GM12878 (cell line): ENCODE results near the gene RGL1. TPM values are rescaled to one million over a fixed set of nuclear protein-coding genes. Genes with fewer than 3 reads are reported as not detected.

Experiments used
- ATAC-seq: fragments of 200-7000 bp; cut with Tn5 transposase; 3 replicates; pipeline ENCODE4 v1.9.1; 2020; ENCODE audit warnings: mild to moderate bottlenecking, moderate library complexity
- BruUV-seq: library from RNA; stranded (reverse); fragments of 400-500 nt; replicated peaks from 2 replicates; lab custom pipeline; 2021; lab: Mats Ljungman, UMichigan
- CTCF ChIA-PET: fragments of 300-600 bp; sonication (Branson Sonifier 250); formaldehyde crosslinking; extraction: SDS; loops from one replicate; lab custom pipeline; 2021; ENCODE audit warnings: inconsistent platforms; lab: Yijun Ruan, JAX
- POLR2A ChIA-PET: fragments of 350-600 bp; formaldehyde crosslinking; extraction: SDS; loops from one replicate; lab custom pipeline; 2021; ENCODE audit warnings: inconsistent platforms; lab: Charles Lee
- RAD21 ChIA-PET: fragments of 300-600 bp; sonication (Branson Sonifier 250); formaldehyde crosslinking; loops from one replicate; lab custom pipeline; 2023; ENCODE audit warnings: antibody characterized with exemption; ENCODE audit not compliant: unreplicated experiment; lab: Charles Lee
- SMC1A ChIA-PET: fragments of 300-600 bp; sonication (Branson Sonifier 250); formaldehyde crosslinking; loops from one replicate; lab custom pipeline; 2023; ENCODE audit not compliant: unreplicated experiment, uncharacterized antibody; lab: Charles Lee
- DNase-seq: peaks from one replicate; pipeline ENCODE4 v3.0.0-alpha.2; 2011; ENCODE audit warnings: low read depth, low spot score
- FAIRE-seq: peaks from 3 replicates; lab custom pipeline; 2011; peaks lifted over from hg19 to GRCh38; lab: Jason Lieb, UNC
- H2AFZ ChIP-seq: 2 replicates; pipeline ENCODE4 v1.6.0; 2011; ENCODE audit warnings: low read depth, low read length, control low read depth; ENCODE audit not compliant: control insufficient read depth
- H3K27ac ChIP-seq: 2 replicates; pipeline ENCODE4 v1.5.1; 2011; ENCODE audit warnings: control low read depth; ENCODE audit not compliant: control insufficient read depth, insufficient read depth
- H3K27me3 ChIP-seq, 2 experiments: replicated peaks in 1 of 2; 2 replicates each; pipeline versions ENCODE4 v1.6.0 to v1.6.1; 2011; ENCODE audit warnings: low read length in 1 of 2; ENCODE audit not compliant: control insufficient read depth in 2 of 2, insufficient read depth in 2 of 2
- H3K36me3 ChIP-seq, 2 experiments: 2 replicates each; pipeline ENCODE4 v1.5.1; 2011; ENCODE audit warnings: low read length in 1 of 2; ENCODE audit not compliant: control insufficient read depth in 2 of 2, insufficient read depth in 2 of 2
- H3K4me1 ChIP-seq: 2 replicates; pipeline ENCODE4 v1.6.1; 2011; ENCODE audit warnings: mild to moderate bottlenecking, low read length, moderate library complexity, mixed read lengths; ENCODE audit not compliant: control insufficient read depth, insufficient read depth
- H3K4me2 ChIP-seq: 2 replicates; pipeline ENCODE4 v1.6.0; 2011; ENCODE audit warnings: control low read depth; ENCODE audit not compliant: control insufficient read depth, insufficient read depth
- H3K4me3 ChIP-seq: fragments of 200-600 bp; sonication (generic); 2 replicates; pipeline ENCODE4 v1.5.1; 2016
- H3K79me2 ChIP-seq: 2 replicates; pipeline ENCODE4 v1.6.0; 2011; ENCODE audit warnings: low read length; ENCODE audit not compliant: control insufficient read depth, insufficient read depth
- H3K9ac ChIP-seq: 2 replicates; pipeline ENCODE4 v1.8.0; 2011; ENCODE audit warnings: low read length, control low read depth, mixed read lengths; ENCODE audit not compliant: control insufficient read depth, insufficient read depth
- H3K9me3 ChIP-seq: replicated peaks from 3 replicates; pipeline ENCODE4 v1.5.1; 2011; ENCODE audit warnings: mild to moderate bottlenecking, low read length; ENCODE audit not compliant: control insufficient read depth, insufficient read depth
- H4K20me1 ChIP-seq: 2 replicates; pipeline ENCODE4 v1.6.0; 2011; ENCODE audit not compliant: control insufficient read depth, insufficient read depth
- ATF7 ChIP-seq: fragments of 450-650 bp; IDR thresholded peaks from 2 replicates; pipeline ENCODE4 v1.6.1; 2016; ENCODE audit warnings: low read depth, mild to moderate bottlenecking
- BCL3 ChIP-seq: IDR thresholded peaks from 2 replicates; pipeline ENCODE4 v1.6.1; 2011; ENCODE audit warnings: borderline replicate concordance, low read depth, mild to moderate bottlenecking, moderate library complexity, low read length; ENCODE audit not compliant: insufficient read depth, poor library complexity, severe bottlenecking
- E2F4 ChIP-seq: IDR thresholded peaks from 2 replicates; pipeline ENCODE4 v1.6.1; 2012; ENCODE audit warnings: low read depth, low read length, improper control_type of control experiment
- KLF5 ChIP-seq: fragments of 450-650 bp; IDR thresholded peaks from 2 replicates; pipeline ENCODE4 v1.6.1; 2014; ENCODE audit warnings: mild to moderate bottlenecking; ENCODE audit not compliant: partially characterized antibody
- SPI1 ChIP-seq: IDR thresholded peaks from 2 replicates; pipeline ENCODE4 v1.6.1; 2011; ENCODE audit warnings: low read depth, mild to moderate bottlenecking, low read length, moderate library complexity, borderline replicate concordance; ENCODE audit not compliant: insufficient read depth
- SUZ12 ChIP-seq: fragments of 200-600 bp; sonication (generic); IDR thresholded peaks from one replicate; pipeline ENCODE4 v1.6.1; 2018; ENCODE audit warnings: antibody characterized with exemption, mild to moderate bottlenecking; ENCODE audit not compliant: unreplicated experiment
- TBL1XR1 ChIP-seq: IDR thresholded peaks from 2 replicates; pipeline ENCODE4 v1.6.1; 2012; ENCODE audit warnings: low read depth, low read length, improper control_type of control experiment
- TCF7 ChIP-seq: IDR thresholded peaks from 2 replicates; pipeline ENCODE4 v1.6.1; 2014; ENCODE audit warnings: antibody characterized with exemption, borderline replicate concordance
- WGBS: methylation state at CpG from one replicate; pipeline ENCODE4 v1.1.6; 2016; ENCODE audit warnings: low lambda C conversion rate; ENCODE audit not compliant: insufficient replicate concordance, insufficient coverage; ENCODE audit errors: missing lambda C conversion rate; 5-methylcytosine and 5-hydroxymethylcytosine counted together
- in situ Hi-C: fragments of 300-500 bp; cut with MboI; formaldehyde crosslinking; loops from 9 replicates; pipeline ENCODE4 v1.14.3; 2018; ENCODE audit warnings: mixed read lengths
- intact Hi-C: fragments of 100-400 bp; cut with micrococcal nuclease; formaldehyde crosslinking; loops from one replicate; pipeline ENCODE4 v1.14.2; 2022; ENCODE audit not compliant: unreplicated experiment
- polyA plus RNA-seq, 11 experiments: library from polyadenylated mRNA; depleted of rRNA in 4 of 11; unstranded in 6 of 11; stranded (reverse) in 5 of 11; fragments of >200 nt; fragmentation: Nextera tagmentation in 4 of 11; fragmentation: Illumina TruSeq in 1 of 11; extraction: Ambion mirVana in 4 of 11; extraction: Trizol in 1 of 11; gene quantifications; 1 replicate in 1 of 11; 2 replicates in 10 of 11; pipeline versions ENCODE4 v1.2.1 to v1.2.3, GENCODE V29; 2011 to 2016; ENCODE audit warnings: inconsistent platforms in 2 of 11, missing spikeins in 2 of 11, low read depth in 1 of 11
- total RNA-seq, 4 experiments: library from RNA; depleted of rRNA in 3 of 4; stranded (reverse); fragments of >200 nt in 3 of 4; fragmentation: Illumina TruSeq in 1 of 4; extraction: Trizol in 1 of 4; gene quantifications; 2 replicates each; pipeline versions ENCODE4 v1.2.1 to v1.2.3, GENCODE V29; 2013 to 2021

The RGL1 gene
- total and polyA plus RNA-seq, 10 of the 15 experiments (the other 5 are each of a cell fraction or from before 2014, with no cell fraction given): 8.1 to 25.0 (median 19.0) TPM

GRCh38 chr1:183882335-183883167 lies 77.6 kb downstream of the RGL1 start:
- Histone ChIP-seq H3K36me3 (peaks cover 10 to 14% of the 10 kb centered on the region in 2 experiments; a peak in 3 of 4 replicates), H3K27ac (no peak overlapping the region), H3K4me2 (no peak overlapping the region), H4K20me1 (no peaks in the 10 kb centered on the region), H3K4me3 (no peak overlapping the region)
- FAIRE-seq: no peak
- ChIA-PET RAD21 (interaction anchor here (1.7 kb wide), 1 partner anchor 33 kb away, joined by 4 read pairs; no protein-coding TSS in a partner anchor), CTCF (interaction anchor here (0.6 to 1.7 kb wide), 2 partner anchors 15 to 1264 kb away, joined by 3 to 5 read pairs; no protein-coding TSS in a partner anchor)
- DNase-seq: no peak
- no peak for ATAC-seq
- no peak for TF ChIP-seq TBL1XR1
- TF ChIP-seq SPI1: peak; percentile 39; the same call in 1 of the 2 replicates
- no peak for TF ChIP-seq TCF7
- no peak for TF ChIP-seq KLF5
- TF ChIP-seq SUZ12: no peak
- TF ChIP-seq BCL3: no peak
- TF ChIP-seq ATF7: no peak
- TF ChIP-seq E2F4: no peak
- TF ChIP-seq, all 136 proteins: peak for 1
- Histone ChIP-seq H3K79me2 (no peaks in the 10 kb centered on the region; the same call in 1 of the 2 replicates), H3K27me3 (no peaks in the 10 kb centered on the region), H3K9ac (no peak overlapping the region), H2AFZ (no peak overlapping the region), H3K4me1 (peaks cover 3% of the 10 kb centered on the region), H3K9me3 (no peaks in the 10 kb centered on the region)
- SMC1A ChIA-PET: interaction anchor here (2.4 kb wide), 1 partner anchor 33 kb away, joined by 6 read pairs; no protein-coding TSS in a partner anchor
- POLR2A ChIA-PET: no interaction called here
- in situ Hi-C loops: no loop called here
- intact Hi-C loops: no loop called here
- 81% methylated on average over 8 of the region's 8 CpGs for WGBS
- no TSS peak for BruUV-seq
